ENCODE measurements around the gene FITM2.

Gene FITM2

DNA sequence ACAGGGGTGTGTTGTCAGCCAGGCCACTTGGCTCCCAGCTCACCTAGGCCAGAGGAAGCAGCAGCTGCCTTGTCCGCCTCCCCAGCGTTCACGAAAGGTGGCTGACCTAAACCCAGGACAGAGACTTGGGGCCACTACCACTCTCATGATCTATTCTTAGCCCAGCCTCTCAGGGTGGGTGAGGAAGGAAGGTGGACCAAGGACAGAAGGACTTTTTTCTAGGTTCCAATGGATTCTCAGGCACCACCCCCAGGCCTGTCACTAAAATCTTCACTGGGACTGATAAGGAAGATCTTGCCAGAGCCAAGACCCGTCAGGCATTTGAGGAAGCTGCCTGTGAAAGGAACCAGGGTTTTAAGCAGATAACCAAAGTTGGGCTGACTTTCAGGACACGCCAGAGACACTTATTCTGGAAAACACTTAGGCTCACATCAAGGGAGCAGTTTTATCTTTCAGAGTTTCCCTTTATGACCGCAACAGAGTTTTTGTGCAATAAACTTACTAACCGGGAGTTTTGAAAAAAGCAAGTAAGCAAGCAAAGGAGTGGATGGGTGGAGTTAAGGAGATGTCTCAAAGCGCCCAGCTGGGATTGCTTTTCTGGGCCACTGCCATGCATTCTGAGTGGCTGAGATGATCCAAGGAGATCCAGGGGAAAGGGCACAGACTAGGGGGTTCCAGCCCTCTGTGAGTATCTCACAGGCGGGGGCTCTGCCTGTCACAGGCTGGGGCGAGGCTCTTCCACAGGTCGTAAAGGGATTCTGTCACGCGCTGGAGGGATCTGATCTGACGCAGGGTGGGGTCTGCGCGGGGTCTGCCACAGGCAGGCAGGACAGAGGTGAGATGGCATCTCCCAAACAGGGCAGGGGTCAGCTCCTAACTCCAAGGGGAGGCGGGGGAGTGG lies 989 bp downstream of the FITM2 start:
- no peak overlapping the region for H3K27ac ChIP-seq (ENCODE audit: poor library complexity, severe bottlenecking)
- ATAC-seq (ENCODE audit: low read depth) (peak; percentile 35), DNase-seq (ENCODE audit: low spot score) (peak; percentile 72)

DNA sequence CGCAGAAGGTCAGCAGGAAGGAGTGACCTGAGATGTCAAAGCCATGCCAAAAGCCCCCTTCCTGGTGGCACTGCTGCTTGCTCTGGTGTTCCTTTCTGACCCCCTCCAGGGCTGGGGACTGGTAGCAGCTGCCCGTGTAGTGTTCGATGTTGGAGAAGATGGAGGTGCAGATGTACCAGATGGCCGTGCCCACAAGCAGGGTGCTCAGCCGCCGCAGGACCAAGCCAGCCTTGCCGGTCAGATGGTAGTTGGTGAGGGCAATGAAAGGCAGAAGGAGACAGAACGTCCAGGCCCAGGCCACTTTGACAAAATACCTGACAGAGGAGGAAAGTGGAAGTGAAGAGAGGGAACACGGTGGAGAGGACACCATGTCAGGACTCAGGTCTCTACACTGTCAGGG lies 4.1 kb downstream of the FITM2 start:
- ATAC-seq (ENCODE audit: low read depth) = no peak
- TF ChIP-seq, protein P1, sequence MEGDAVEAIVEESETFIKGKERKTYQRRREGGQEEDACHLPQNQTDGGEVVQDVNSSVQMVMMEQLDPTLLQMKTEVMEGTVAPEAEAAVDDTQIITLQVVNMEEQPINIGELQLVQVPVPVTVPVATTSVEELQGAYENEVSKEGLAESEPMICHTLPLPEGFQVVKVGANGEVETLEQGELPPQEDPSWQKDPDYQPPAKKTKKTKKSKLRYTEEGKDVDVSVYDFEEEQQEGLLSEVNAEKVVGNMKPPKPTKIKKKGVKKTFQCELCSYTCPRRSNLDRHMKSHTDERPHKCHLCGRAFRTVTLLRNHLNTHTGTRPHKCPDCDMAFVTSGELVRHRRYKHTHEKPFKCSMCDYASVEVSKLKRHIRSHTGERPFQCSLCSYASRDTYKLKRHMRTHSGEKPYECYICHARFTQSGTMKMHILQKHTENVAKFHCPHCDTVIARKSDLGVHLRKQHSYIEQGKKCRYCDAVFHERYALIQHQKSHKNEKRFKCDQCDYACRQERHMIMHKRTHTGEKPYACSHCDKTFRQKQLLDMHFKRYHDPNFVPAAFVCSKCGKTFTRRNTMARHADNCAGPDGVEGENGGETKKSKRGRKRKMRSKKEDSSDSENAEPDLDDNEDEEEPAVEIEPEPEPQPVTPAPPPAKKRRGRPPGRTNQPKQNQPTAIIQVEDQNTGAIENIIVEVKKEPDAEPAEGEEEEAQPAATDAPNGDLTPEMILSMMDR (IDR thresholded peaks at IDR 0.05; ENCODE audit: poor library complexity, severe bottlenecking) = no peak
- DNase-seq (ENCODE audit: low spot score) = no peak
- no peak overlapping the region for H3K4me3 ChIP-seq (ENCODE audit: severe bottlenecking)
- H3K36me3 ChIP-seq (ENCODE audit: low read depth) = no peaks in the 10 kb centered on the region
- no peak overlapping the region for H3K27ac ChIP-seq (ENCODE audit: poor library complexity, severe bottlenecking)
- peaks cover 4% of the 10 kb centered on the region for H3K4me1 ChIP-seq (ENCODE audit: insufficient read depth, poor library complexity, severe bottlenecking)
- H3K9me3 ChIP-seq (ENCODE audit: severe bottlenecking) = no peaks in the 10 kb centered on the region
- H3K27me3 ChIP-seq (ENCODE audit: insufficient read depth, poor library complexity, severe bottlenecking) = no peaks in the 10 kb centered on the region

More for the DNA sequence above, 989 bp downstream of the FITM2 start:
- H3K27me3 ChIP-seq (ENCODE audit: insufficient read depth, poor library complexity, severe bottlenecking) = no peaks in the 10 kb centered on the region
- H3K4me1 ChIP-seq (ENCODE audit: insufficient read depth, poor library complexity, severe bottlenecking) = peaks cover 4% of the 10 kb centered on the region
- H3K4me3 ChIP-seq (ENCODE audit: severe bottlenecking) = peak overlapping the region; percentile 77
- no peaks in the 10 kb centered on the region for H3K9me3 ChIP-seq (ENCODE audit: severe bottlenecking)
- no peaks in the 10 kb centered on the region for H3K36me3 ChIP-seq (ENCODE audit: low read depth)
- TF ChIP-seq, protein P1 (IDR thresholded peaks at IDR 0.05; ENCODE audit: poor library complexity, severe bottlenecking) = no peak

DNA sequence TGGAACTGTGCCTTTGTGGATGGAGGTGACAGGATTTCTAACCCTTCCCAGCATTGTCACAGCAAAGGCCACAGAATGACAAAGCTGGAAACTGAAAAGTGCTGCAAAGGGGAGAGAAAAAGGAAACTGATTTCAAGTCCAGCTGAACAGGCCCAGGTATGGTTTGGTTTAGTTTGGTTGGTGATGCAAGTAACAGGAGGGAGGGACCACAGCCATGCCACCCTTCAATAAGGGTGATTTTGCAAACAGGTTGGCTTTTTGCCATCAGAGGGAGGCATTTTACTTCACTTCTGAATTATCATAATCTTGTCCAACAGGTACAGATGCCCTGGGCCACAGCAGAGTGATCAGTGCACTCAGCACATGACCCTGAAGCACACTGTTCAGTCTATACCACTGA lies 6.6 kb downstream of the FITM2 start:
- no peaks in the 10 kb centered on the region for H3K4me1 ChIP-seq (ENCODE audit: insufficient read depth, poor library complexity, severe bottlenecking)
- no peak for ATAC-seq (ENCODE audit: low read depth)

DNA sequence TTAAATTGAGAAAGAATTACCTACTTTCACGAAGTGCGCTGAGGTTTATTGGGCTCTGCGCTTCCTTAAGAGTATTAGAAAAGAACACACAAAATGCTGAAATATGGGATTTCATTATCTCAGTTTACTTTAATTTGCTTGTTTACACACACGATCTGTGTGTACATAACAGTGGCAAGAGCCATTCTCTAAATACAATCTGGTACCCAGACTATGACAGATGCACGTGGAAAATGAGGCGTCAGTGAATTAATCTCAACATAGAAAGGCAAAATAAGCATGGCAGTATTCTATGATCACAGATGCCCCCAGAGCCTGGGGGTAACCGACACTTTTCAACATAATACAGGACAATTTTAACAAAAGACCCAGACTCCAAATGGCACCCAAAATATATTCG lies 8.3 kb downstream of the FITM2 start:
- DNase-seq (ENCODE audit: low spot score) (no peak), ATAC-seq (ENCODE audit: low read depth) (no peak)
- Histone ChIP-seq H3K27me3 (ENCODE audit: insufficient read depth, poor library complexity, severe bottlenecking) (no peaks in the 10 kb centered on the region), H3K4me1 (ENCODE audit: insufficient read depth, poor library complexity, severe bottlenecking) (no peaks in the 10 kb centered on the region), H3K4me3 (ENCODE audit: severe bottlenecking) (no peak overlapping the region), H3K9me3 (ENCODE audit: severe bottlenecking) (no peaks in the 10 kb centered on the region), H3K27ac (ENCODE audit: poor library complexity, severe bottlenecking) (no peak overlapping the region), H3K36me3 (ENCODE audit: low read depth) (no peaks in the 10 kb centered on the region)
- TF ChIP-seq, protein P1 (IDR thresholded peaks at IDR 0.05; ENCODE audit: poor library complexity, severe bottlenecking) = no peak

More for the DNA sequence above, 6.6 kb downstream of the FITM2 start:
- Histone ChIP-seq H3K4me3 (ENCODE audit: severe bottlenecking) (no peak overlapping the region), H3K36me3 (ENCODE audit: low read depth) (no peaks in the 10 kb centered on the region), H3K27me3 (ENCODE audit: insufficient read depth, poor library complexity, severe bottlenecking) (no peaks in the 10 kb centered on the region), H3K27ac (ENCODE audit: poor library complexity, severe bottlenecking) (no peak overlapping the region), H3K9me3 (ENCODE audit: severe bottlenecking) (no peaks in the 10 kb centered on the region)
- DNase-seq (ENCODE audit: low spot score) = no peak
- TF ChIP-seq, protein P1 (IDR thresholded peaks at IDR 0.05; ENCODE audit: poor library complexity, severe bottlenecking) = no peak
